WERI-Rb-1 (cell line): ENCODE results near the gene ADGRG3.

ENCODE experiments used
- DNase-seq: peaks from one replicate; pipeline ENCODE4 v3.0.0-alpha.2; 2020
- H3K27ac ChIP-seq: fragments of 250-450 bp; sonication (Bioruptor Pico); 2 replicates; pipeline ENCODE4 v1.5.1; 2020; ENCODE audit warnings: mild to moderate bottlenecking, moderate library complexity
- H3K27me3 ChIP-seq: fragments of 250-450 bp; sonication (Bioruptor Pico); 2 replicates; pipeline ENCODE4 v1.5.1; 2021; ENCODE audit warnings: mild to moderate bottlenecking, low read depth, moderate library complexity; ENCODE audit not compliant: insufficient read depth, severe bottlenecking
- H3K36me3 ChIP-seq: fragments of 250-450 bp; sonication (Bioruptor Pico); 2 replicates; pipeline ENCODE4 v1.5.1; 2020; ENCODE audit warnings: mild to moderate bottlenecking, moderate library complexity
- H3K4me3 ChIP-seq: 2 replicates; pipeline ENCODE4 v1.5.1; 2011; ENCODE audit warnings: low read depth, mild to moderate bottlenecking, control low read depth, low read length
- H3K9me3 ChIP-seq: fragments of 250-450 bp; sonication (Bioruptor Pico); 2 replicates; pipeline ENCODE4 v1.5.1; 2021; ENCODE audit warnings: mild to moderate bottlenecking, moderate library complexity; ENCODE audit not compliant: severe bottlenecking
- CTCF ChIP-seq: IDR thresholded peaks from 2 replicates; pipeline ENCODE4 v1.5.1; 2011; ENCODE audit warnings: low read depth, mild to moderate bottlenecking, control low read depth, inconsistent platforms, low read length

The ADGRG3 gene

GRCh38 chr16:57668263-57668571 is at the start of gene ADGRG3:
ADGRG3 (plus strand) TSS chr16:57668306; CDS start chr16:57668348, 42 bp downstream.
- H3K27me3 ChIP-seq = no peaks in the 10 kb centered on the region
- no peaks in the 10 kb centered on the region for H3K36me3 ChIP-seq
- no peak for TF ChIP-seq CTCF
- H3K27ac ChIP-seq = no peak within 1 kb of the TSS
- no peaks in the 10 kb centered on the region for H3K9me3 ChIP-seq
- H3K4me3 ChIP-seq = no peak within 1 kb of the TSS
- no peak for DNase-seq

- no peaks in the 10 kb centered on the region for H3K27me3 ChIP-seq
- no peak overlapping the region for H3K27ac ChIP-seq
- DNase-seq = no peak
- H3K4me3 ChIP-seq = no peak overlapping the region
- H3K36me3 ChIP-seq = no peaks in the 10 kb centered on the region
- no peak for TF ChIP-seq CTCF
- H3K9me3 ChIP-seq = no peaks in the 10 kb centered on the region
Measured at GRCh38 chr16:57619133-57619605, 48.9 kb upstream of the ADGRG3 start.

GRCh38 chr16:57619606-57620334 is 48.3 kb upstream of the ADGRG3 start:
- H3K27me3 ChIP-seq = no peaks in the 10 kb centered on the region
- no peak overlapping the region for H3K4me3 ChIP-seq

GRCh38 chr16:57620335-57621231 is 47.5 kb upstream of the ADGRG3 start:
- no peaks in the 10 kb centered on the region for H3K27me3 ChIP-seq
- H3K27ac ChIP-seq = no peak overlapping the region
- no peak overlapping the region for H3K4me3 ChIP-seq
- no peaks in the 10 kb centered on the region for H3K36me3 ChIP-seq
- TF ChIP-seq CTCF = no peak
- no peak for DNase-seq
- H3K9me3 ChIP-seq = no peaks in the 10 kb centered on the region

More at GRCh38 chr16:57619606-57620334, 48.3 kb upstream of the ADGRG3 start:
- Histone ChIP-seq H3K27ac (no peak overlapping the region), H3K36me3 (no peaks in the 10 kb centered on the region), H3K9me3 (no peaks in the 10 kb centered on the region)
- TF ChIP-seq CTCF = no peak
- DNase-seq = no peak

GRCh38 chr16:57621521-57622271 is 46.4 kb upstream of the ADGRG3 start:
- Histone ChIP-seq H3K4me3 (no peak overlapping the region), H3K9me3 (no peaks in the 10 kb centered on the region), H3K27me3 (no peaks in the 10 kb centered on the region), H3K27ac (no peak overlapping the region), H3K36me3 (no peaks in the 10 kb centered on the region)
- DNase-seq = no peak
- no peak for TF ChIP-seq CTCF
